Limb (tissue), 2 donors: Measurements from ENCODE around the gene NT5C3B.

Experiments used
- DNase-seq, 2 donors: peaks; one replicate each; pipeline ENCODE4 v3.0.0-alpha.2; 2016; ENCODE audit errors: extremely low spot score in 2 of 2

The NT5C3B gene

DNA sequence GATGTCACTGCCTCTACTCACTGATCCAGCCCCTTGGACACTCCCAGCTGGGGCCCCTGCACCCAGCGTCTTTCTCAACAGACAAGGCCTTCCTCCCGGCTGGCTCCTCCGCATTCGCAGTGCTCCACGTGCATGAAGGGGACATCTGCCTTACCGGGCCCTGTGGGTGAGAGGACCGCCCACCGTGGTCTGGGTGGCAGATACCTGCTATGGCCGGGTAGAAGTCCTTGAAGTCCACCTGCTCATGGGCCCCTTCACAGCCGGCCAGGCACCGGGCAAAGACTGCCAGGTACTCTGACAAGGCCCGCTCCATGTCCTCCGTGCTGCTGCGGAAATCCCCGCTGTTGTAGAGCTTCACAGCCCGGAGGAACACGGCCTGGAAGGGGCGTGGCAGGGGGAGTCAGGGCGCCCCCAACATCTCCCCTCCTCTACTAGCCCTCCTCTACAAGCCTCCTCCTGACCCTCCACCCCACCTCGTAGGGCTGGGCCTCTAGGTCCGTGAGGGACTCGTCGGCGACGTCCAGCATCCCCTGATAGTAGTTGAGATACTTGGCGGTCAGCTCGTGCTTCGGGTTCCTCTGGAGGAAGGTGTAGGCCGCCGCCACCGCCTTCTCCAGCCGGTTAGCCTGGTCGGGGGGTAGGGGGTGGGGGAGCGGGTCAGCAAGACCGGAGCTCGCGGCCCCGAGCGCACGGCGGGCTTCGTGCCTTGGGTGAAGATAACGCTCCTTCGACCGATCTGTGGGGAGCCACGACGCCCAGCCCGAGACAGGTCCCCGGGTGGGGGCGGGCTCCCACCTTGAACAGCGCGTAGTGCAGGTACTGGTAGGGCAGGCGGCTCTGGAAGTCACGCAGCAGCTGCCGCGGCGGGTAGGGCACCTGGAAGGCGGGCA is 25.1 kb downstream of the NT5C3B start:
- no peak for DNase-seq

DNA sequence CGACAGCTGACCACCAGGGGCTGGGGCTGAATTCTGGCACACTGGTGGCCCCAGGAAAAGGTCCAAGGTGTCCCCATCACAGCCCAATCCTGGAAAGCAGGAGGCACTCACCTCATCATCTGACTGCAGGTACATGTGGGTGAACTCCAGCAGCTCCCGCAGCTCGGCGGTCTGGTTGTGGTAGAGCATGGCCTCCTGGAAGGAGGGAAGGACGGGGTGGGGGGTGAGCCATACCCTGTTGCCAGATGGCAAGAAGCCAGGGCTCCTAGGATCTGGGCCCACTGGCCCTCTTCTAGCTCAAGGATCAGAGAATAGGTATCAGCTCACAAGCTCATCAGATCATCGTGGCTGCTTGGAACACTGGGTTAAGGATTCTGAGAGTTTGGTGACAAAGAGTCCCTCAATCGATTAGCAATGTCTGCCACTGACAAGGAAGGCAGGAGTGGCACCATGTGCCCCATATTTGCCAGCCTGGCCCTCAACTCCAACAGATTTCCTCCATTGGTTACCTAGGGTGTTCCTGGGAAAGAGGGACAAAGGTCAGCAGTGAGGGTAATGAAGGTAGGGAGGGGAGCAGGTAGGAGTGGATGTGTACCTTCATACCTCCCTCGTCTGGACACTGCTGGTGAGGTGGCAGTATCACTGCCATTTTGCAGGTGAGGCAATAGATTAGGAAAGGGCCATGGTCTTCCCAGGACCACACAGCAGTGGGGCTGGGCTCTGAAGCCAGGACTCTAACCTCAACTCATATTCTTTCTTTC is 29.2 kb downstream of the NT5C3B start:
- no peak for DNase-seq

DNA sequence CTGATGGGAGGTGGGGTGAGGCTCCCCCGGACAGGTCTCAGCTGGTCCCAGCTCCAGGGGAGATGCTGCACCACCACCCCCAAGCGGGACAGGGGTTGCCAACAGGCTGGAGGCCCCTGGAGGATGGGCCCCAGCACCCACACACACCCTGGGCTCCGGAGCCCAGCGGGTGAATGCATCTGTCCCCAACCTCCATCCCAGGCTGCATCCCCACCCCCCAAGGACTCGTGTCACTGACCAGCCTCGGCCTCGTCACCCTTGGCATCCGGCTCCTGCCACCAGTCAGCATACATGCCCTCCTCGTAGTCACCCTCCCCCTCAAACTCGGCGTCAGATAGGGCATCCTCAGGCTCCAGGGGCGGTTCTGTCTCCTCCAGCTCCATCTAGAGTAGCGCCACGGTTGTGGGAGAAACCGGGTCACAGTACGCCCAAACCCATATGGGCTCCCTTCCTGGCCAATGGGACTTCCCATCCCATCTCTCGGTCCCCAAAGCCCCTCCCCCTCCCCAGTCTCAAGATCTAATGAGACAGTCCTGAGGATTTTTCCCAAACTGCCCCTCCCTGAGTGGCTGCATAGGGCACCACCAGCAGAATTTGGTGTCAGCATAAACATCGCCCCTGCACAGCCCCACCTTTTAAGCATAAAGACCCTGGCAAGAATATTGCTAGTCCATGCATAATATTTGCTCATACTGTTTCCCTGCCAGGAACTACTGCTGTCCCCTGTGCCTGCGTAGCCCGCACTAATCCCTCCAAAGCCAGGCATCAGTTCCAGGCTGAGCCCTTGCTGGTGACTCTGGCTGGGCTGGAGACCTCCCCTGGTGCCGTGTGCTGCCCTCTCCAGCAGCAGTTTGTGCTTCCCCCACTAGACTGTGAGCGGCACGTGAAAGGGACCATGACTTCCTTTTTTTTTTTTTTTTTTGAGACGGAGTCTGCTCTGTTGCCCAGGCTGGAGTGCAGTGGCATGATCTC is 32.7 kb downstream of the NT5C3B start:
- no peak for DNase-seq

DNA sequence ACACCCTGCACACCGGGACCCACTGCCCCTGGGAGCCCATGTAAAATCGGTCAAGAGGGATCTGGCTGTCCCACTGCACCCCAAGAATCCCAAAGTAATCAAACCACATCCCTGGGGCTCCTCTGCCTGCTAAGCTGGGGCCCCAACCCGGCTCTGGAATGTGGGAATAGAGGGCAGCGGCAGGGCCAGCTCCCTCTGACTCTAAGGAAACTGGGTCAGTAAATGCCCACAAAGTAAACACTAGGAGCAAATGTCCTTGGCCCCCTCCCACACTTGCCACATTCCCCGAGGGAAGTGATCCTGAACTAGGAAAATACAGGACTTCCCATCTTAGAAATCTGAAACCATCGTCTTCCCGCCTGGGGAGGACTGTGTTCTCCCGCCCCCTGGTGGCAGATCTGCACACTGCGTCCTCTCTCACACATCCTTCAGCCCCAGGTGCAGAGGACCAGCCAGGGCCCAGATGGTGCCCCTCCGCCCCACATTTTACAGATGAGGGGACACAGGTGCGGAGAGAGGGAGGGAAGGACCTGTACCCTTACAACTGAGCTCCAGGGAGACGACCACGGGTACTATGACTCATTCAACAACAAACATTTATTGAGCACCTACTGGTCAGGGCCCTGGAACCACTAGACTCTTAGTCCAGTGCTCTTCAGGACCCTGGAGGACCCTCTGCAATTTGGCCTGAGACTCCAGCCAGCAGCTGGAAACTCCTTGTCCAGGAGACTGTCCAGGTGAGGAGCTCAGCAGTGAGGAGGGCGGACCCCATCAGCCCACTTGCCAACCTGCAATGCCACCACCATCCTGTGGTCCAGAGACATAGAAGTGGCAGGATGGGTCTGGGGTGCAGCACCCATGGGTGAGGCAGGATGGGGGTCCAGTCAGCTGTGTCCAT is 34.4 kb downstream of the NT5C3B start:
- DNase-seq = peak; percentile 80 to 90

DNA sequence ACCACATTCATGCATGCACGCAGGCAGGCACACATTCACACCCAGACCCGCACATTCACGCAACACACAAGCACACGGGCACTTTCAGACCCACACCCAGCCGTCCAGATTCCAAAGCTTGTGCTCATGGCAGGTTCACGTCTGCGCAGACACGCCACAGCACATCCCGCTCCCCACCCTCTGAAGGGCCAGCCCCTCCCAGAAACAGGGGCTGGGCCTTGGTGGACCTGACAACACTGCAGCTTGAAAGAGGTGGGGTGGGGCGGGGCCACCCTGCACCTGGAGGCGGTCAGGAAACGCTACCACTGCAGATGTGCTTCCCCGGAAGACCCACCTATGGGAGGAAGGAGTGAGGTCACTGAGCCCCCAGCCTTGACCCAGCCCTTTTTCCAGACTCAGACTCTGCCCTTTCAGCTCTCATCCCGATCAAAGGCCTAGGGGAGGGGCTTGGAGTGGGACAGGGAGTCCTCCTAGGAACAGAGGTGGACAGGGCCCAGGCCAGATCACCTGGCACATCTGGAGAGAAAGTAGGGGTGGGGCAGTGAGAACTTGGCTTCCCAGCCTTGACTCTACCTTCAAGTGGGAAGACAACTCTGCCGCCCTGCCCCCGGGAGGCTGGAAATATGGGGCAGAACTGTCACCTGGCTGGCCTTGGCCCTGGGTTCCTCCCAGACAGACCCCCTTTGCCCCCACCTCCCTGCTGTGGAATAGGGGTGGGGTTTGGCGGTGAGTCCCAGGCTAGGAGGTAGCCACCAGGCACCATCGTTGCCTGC is 35.2 kb downstream of the NT5C3B start:
- DNase-seq = peak in 1 of 2 donors; percentile 65

DNA sequence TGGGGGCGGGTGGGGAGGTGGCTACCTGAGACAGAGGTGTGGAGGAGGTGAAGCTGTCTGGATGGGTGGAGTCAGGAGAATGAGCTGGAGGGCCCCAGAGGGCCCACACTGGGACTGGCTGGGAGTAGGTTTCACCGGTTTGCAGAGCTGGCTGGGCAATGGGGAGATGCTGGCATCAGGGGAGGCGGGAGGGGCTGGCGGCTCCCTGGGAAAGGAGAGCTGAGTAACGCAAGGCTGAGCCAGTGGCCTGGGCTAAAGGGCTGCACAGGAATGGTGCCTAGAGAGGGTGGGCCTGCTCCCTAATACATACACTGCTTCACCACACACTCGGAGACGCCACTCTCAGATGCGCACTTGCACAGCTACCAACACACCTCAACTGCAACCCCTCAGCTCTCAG is 36.7 kb downstream of the NT5C3B start:
- no peak for DNase-seq

DNA sequence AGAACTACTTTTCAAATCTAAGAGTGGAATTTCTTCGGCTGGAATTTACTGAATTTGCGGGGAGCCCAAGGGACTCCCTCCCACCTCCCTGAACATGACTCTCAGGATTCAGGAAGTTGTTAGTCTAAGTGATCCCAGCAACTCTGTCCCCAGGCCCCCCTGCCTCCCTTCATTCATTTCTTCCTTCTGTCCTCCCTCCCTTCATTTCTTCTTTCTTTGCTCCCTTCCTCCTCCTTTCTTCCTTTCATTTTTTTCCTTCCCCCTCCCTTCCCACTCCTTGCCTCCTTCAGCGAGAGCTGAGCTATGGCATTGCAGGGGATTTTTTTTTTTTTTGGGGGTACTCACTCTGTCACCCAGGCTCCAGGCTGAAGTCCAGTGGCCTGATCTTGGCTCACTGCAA is 38.7 kb downstream of the NT5C3B start:
- no peak for DNase-seq

DNA sequence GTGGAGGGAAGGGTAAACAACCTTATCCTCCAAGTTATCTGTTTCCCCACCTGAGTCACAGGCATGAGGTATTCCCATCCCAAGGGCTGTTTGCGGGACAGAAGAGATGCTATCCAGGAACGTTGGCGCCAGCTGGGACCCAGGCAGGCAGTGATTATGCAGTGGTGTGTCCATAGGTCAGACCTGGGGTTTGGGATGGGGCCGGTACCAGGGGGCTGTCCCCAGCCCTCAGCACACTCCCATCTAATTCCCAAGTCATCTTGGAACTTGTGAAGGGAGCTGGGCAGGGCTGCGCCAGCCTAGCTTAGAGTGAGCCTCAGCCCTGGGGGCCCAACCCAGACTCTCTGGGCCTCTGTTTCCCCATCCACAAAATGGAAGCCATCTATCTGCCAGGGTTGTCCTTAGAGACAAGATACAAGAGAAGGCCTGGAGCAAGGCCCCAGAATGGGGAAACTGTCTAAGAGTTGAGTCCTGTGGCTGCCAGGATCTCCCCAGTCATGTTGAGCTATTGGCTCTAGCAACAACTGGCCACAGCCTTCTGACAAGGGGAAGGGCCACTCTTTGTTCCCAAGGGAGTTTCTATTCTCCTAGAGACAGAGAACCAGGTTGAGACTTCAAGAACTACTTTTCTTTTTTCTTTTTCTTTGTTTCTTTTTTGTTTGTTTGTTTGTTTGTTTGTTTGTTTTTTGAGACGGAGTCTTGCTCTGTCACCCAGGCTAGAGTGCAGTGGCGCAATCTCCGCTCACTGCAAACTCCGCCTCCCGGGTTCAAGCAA is 39.7 kb downstream of the NT5C3B start:
- DNase-seq = no peak

DNA sequence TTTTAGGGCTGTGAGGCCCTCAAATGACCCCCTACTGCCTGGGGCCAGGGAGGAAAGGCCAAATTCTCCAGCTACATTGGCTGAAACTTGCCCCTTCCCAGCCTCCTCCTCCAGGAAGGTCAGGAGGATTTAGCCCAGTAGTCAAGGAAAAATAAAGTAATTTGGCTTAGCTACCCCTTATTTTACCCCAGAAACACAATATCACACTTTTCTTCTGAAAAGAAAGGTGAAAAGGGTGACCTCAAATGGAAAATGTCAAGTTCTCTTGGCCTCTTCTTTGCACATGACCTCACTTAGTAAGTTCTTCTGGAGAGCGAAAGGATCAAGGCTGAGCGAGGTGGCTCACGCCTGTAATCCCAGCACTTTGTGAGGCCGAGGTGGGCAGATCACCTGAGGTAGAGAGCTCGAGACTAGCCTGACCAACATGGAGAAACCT is 41.5 kb downstream of the NT5C3B start:
- no peak for DNase-seq

DNA sequence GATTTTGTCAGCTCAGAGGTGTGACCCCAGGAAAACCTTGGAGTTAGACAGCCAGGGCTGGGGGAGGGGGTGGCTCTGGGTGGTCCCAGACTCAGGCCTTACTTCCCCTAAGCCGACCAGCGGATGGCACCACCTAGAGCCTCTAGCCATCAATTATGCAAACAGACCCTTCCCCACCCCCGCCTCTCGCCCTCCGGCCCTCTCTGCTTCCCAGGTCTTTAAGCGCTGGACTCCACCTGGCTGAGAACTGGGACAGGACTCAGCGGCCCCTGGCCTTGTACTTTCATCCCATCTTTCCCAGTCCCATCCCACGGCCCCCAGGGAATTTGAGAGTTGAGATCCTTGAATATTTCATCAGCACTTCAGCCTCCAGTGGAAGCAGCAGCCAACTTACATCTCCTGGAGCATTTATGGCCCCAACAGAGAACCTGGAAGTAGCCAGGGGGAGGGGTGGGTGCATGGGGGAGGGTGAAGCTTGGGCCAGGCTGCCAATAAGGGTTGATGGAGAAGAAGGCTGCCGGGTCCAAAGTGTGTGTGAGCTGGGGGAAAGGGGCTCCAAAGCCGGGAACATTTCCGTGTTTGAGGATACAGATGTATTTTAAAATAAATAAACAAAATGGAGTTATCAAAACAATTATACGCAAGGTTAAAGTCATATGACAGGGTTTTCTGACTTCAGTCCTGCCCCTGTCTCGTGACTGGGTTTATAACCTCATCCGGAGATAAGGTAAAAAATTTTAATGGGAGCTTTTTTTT is 42.1 kb downstream of the NT5C3B start:
- DNase-seq = no peak

DNA sequence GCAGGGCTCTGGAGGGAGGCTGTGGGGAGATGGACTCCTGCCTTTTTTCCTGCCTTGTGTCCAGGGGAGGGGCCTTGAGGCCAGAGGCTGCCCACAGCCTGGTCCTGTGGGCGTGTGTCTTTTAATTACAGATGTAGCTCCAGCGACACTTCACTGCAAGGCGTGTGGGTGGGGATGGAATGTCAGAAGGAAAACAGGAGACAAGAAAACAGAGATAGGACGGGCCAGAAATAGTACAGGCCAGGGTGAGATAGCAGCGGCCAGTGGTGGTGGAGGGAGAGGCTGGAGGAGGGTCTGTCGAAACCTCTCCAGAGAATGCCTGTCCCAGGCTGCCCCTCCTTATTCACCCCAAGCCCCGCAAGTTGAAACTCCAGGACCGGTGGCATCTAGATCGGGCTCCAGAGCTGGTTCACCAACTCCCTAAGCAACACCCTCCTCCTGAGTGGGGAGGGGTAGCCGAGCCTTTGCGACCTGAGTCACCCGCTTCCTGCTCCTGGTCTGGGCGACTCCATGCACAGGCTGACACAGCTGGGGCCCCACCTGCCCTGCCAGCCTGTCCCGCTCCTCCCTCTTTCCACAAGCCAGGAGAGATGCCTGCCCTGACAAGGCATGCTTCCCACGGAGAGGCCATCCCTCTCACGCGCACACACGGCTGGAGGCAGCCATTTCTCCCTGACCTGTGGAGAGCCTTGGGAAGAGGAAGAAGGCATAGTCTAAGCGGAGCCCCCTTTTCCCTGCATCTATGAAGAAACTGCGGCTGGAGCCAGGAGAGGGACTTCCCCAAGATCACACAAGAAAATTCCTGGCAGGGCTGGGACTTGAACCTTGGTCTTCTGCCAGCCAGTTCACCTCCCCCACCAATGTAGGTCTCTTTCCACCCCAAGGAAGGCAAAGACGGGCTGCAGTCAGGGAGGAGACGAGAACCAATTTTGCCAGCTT is 42.9 kb downstream of the NT5C3B start:
- DNase-seq = no peak

DNA sequence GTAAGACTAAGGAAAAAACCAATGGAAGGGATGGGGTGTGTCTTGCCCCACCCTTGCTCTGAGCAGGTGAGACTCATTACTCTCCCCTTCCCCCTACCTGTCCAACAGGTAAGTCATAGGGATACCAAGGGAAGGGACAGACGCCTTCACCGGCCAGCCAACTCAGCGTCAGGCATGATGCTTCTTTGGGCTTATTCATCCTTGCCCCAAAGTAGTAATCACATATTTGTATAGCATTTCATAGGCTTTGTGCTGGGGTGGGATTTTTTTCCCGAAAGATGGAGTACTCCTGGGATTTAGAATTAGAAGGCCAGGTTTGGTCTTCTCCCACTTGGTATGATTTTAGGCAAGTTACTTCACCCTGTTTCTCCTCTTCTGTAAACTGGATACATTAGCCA is 49.0 kb downstream of the NT5C3B start:
- no peak for DNase-seq

DNA sequence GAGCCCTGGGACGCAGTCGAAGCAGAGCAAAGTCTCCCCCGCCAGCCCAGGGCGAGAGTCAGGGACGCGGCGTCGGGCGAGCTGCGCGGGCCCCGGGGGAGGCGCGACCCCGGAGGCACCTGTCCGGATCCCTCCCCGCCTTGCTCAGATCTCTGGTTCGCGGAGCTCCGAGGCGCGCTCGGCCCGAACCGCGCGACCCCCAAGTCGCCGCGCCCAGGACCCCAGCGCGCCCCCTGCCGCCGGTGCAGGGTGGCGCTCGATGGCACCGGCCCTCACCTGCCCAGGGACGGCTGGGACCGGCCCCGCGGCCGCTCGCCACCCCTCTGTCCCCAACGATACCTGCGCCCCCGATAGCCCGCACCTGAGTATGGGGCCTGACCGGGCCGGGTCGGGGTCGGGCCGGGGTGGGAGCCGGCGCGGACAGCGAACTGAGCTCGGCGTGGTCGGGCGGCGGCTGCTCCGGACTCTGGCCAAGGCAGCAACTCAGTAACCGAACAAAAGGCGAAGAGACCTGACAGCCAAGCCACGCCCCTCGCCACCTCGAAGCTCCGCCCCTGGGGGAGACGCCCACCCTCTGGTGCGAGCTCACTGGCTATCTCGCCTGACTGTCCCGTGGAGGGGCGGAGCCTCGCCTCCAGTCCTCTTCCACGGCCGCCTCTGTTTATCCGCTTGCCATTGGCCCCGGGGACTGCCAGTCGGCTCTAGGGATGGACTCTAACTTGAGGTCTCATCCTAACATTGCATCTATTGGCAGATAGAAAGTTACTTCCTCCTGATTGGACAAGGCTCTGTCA is 49.6 kb downstream of the NT5C3B start, which contains the start of gene JUP:
JUP (minus strand) TSS at position 485 of the 794 bp plus-strand sequence. CDS start 14,857 bp downstream, outside the sequence.
- peak; percentile 95 to 99 for DNase-seq

DNA sequence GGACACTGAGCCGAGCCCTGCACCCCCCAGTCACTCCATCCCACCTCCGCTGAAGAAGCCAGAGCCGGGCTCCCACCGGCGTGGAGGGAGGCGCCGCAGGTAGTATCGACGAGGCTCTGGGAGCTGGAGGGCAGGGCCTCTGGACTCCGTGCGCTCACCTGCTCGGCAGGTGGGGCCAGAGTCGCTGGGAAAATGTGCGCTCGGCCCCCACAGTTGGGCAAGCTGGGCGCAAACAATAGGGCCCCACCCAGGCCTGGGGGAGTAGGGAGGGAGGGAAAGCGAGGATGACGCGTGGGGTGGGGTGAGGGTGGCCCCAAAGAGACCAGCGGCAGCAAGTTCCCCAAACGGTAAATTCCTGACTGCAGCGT is 50.2 kb downstream of the NT5C3B start:
- DNase-seq = peak in 1 of 2 donors; percentile 58

DNA sequence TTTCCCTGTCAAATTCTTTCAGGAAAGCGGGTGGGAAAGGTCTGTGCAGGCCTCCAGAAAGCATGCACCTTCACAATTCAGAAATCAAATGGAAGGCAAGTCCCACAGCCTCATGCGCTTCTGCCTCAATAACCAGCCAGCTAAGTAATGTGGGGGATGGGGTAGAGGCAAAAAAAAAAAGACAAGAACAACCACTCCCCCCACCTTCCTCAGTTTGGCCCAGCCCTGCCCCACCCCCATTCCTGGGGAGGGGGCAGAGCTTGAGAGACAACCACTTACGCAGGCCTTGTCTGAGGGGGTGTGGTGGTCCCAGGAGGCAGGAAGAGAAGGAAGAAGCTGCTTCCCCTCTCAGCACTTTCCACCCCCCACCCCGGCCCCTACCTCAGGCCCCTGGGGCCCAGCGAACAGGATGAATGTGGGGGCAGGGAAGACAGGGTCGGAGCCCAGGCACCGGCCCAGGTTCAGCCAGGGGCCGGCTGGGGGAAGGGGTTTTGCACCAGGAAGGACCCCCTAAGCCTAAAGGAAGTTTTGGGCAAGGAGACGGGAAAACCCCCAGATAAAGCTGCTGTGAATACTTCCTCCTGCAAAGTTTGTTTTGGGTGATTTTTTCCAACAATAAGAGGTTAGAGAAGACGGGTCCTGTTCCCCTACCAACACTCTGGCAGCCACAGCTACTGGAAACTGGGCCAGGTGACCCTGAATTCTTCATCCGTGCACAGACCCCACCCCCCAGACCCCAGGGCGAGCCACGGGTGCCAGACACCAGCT is 50.8 kb downstream of the NT5C3B start:
- DNase-seq = peak; percentile 41 to 75
